Fibroblast of skin of left biceps (primary cell): ENCODE results near the gene PITRM1.
"Not testable (repeated sequence)": the region's sequence is repeated elsewhere in the genome, so short reads cannot be mapped to it uniquely, and the experiment has no call there.

Source experiments
- DNase-seq, 2 experiments: peaks; one replicate each; pipeline ENCODE4 v3.0.0-alpha.2; 2013; ENCODE audit warnings: low read depth in 2 of 2

The PITRM1 gene

DNA sequence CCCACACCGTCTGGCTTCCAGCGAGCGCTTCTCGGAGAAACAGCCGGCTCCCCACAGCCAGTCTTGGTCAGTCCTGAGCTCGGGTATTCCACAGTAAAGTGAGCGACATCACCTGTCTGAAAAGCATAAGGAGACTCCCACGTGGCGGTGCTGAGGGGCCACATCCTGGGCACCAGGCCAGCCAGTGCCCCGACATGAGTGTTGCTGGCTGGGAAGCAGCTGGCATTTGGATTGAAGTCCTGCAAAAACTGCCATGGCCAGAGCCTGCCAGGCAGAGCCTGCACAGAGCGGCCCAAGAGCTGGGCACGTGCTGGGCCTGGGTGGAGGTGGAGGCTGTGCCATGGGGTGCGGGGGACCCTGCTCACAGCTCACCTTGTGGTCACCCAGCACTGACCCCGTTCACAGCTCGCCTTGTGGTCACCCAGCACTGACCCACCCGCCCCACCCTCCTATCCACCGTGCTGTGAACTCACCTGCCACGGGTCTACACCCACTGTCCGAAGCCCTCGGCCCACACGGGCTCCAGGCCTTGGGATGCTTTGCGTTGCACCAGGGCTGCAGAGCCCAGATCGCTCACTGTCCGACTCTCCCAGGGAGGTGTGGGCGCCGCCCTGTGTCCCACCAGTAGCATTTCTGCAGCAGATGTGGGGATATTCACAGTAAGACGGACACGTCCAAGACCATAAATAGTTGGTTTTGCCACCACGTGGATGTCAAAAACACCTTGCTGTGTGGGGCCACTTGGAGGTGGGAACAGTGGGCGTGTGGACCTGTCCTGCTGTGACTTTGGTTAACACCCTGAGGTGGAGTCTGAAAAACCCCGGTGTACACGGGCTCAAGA lies 48.8 kb downstream of the PITRM1 start:
- DNase-seq, result no peak

DNA sequence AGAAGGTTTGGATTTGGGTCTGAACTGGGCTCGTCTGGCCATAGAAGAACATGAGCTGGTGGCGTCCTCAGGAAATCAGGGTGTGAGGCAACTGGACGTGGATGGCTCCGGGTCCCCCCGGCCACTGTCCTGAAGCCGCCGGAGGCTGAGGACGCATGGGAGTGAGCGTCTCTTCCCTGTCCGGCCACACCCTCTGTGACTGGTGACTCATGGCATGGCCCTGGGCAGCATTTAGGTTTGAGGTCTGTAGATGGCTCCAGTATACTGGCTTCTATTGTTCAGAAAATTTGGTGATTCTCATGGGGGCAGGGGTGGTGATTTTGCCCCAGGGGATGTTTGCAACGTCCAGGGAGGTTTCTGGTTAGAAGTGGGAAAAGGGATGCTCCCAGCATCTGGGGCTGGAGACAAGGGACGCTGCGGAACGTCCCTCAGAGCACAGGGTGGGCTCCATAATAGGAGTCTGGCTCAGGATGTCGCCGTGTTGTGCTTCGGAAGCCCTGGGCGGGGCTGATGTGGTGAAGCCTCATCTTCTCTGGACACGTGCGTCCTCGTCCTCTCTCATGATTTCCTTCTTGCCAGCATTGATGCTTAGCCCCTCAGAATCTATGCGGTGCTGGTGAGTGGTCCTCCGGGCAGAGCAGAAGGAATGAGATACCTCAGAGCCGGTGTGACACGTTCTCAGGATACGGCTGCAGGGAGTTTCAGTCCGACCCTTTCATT lies 49.9 kb downstream of the PITRM1 start:
- no peak for DNase-seq

DNA sequence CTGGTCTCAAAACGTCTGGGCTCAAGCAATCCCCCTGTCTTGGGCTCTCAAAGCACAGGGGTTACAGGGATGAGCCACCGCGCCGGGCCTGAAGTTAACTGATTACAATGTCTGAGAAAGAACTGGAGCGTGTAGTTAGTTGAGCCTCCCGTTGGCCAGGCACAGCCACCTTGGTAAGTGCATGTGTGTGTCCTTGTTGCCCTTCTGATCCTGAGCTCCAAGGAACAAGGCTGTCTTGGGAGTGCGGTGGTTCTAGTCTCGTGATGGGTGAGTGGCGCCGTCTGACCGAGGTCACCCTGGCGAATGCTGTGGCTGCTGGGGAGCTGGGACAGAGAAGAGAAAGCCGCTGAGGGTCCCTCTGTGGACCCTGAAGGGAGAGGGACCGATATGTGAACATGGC lies 50.5 kb downstream of the PITRM1 start:
- DNase-seq, result no peak

DNA sequence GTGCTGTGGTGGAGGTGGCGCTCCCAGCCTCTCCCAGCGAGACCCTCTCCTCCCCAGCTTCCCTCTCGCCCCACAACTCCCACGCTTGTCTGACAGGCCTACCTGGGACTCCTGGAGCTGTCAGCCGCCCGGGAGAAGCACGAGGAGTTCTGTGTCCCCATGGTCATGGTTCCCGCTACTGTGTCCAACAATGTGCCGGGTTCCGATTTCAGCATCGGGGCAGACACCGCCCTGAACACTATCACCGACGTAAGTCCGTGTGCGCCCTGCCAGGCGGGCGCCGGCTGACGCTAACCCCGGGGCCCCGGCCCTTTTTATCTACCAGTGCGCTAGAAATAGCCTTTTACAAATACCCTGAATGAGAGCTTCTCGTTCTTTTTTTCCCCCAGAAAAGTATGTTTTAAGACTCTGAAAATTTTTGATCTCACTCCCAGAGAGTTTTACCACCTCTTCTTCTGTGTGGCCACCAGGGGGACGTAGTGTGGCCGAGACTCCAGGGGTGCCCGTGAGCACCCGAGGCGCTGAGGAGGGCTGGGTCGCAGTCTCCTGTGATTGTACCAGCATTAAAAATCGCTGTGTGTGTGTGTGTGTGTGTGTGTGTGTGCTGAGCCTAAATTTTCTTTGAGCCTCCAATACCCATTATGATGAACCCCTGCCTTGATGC lies 52.7 kb downstream of the PITRM1 start:
- no peak for DNase-seq

DNA sequence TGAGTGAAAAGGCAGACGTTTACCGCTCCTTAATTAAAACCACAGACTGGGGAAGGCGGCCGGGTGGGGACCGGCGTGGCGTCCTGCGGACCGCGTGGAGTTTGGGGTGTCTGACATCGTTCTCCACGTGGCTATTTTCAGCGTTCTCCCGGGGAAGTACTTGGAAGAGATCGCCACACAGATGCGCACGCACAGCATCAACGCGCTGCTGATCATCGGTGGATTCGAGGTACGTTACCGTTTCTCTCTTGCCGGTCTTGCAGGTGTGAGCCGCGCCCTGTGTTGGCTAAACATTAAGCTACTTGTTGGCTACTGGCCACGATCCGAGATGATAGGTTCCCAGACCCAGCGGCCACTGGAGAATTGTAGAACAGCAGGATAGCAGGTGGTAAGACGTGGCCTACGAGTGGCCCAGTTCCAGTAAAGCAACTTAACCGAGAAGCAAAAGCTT lies 53.9 kb downstream of the PITRM1 start:
- no peak for DNase-seq

DNA sequence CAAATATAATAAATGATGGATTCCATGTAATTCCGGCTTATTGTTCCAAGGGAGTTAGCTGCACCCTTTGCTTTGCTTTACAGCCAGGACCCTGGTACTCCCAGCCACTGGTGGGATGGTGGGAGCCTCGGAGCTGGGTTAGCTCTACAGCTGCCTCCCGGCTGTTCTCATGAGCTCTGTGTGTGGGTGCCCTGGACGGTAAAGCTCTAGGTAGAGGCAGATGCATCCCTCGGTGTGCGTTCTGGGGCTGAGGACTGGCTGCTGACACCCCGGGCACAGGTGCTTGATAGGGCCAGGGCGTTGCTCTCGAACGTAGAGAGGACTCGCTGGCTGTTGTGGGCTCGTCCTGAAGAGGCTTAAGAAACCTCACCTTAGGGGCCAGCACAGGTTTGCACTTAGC lies 55.1 kb downstream of the PITRM1 start:
- no peak for DNase-seq

DNA sequence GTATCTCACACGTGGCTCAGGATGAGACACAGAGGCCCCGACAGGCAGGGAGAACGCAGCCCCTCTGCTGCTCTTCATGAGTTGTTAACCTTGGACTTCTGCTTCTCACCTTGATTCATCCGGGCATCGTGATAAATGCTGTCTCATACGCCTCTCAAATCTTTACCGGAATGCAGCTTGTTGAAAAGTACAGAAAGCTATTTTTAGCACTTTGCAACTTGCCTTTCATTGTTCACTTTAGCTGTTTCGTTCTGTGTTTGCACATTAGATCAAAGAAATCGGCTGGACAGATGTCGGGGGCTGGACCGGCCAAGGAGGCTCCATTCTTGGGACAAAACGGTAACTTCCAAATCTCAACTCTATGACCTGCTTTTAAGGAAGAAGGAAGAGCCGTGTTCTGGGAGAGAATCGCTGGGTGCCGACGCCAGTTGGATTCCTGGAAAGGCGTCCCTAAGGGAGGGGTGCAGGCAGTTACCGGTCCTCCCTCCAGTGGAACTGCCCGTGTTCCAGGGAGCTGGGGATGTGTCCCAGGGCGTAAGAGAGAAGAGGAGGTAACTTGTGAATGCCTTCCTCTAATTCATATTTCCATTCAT lies 56.0 kb downstream of the PITRM1 start:
- DNase-seq, result no peak

DNA sequence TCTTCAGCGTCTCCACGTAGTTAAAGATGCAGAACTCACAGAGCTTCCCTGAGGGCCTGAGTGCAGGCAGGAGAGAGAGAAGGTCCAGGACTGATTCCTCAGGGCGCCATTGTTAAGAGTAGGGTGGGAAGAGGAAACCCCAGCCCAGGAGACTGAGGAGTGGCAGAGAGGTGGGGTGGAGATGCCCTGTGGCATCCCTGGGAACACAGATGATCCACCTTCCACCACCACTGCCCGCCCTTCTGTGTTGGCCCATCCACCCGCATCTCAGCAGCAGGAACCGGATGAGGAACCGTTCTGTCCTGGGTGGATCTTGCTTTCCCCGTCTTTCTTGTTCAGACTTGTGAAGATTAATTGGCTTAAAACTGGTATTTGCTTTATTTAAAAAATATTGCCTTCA lies 56.9 kb downstream of the PITRM1 start:
- DNase-seq, result no peak

DNA sequence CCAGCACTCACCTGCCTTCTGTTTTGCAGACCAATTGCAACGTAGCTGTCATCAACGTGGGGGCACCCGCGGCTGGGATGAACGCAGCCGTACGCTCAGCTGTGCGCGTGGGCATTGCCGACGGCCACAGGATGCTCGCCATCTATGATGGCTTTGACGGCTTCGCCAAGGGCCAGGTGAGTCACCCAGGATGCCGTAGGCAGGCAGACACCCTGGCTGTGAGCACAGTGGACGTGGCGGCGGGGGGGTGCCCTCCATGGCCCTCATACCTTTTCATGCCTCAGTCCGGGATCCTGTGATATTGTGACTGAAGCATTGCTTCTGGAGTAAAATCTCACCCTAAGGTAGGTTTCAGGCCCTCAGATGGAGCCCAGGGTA lies 59.2 kb downstream of the PITRM1 start:
- no peak for DNase-seq

DNA sequence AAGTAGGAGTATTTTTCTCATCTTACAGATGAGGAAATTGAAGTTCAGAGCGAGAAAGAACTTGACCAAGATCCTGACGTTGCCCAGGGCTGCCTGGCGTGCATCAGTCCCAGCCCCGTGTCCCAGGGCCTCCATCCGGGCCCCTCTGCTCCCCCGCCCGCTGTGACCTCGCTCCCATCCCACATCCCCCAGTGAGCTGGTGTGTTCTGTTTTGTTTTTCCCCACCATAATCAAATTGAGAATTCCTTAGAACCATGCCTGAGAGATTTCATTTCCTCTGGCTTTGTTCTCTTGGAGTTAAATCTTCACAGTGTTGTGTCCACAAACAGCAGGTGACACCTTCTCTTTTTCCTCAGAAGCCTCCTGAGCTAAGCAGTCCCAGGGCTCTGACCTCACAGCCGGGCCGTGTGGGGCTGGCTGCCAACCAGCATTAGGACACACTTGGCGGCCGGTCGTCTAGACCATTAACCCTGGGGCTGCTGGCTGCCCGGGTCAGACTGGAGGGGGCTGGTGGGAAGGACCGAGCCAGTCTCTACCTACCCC lies 60.9 kb downstream of the PITRM1 start:
- DNase-seq, result no peak

DNA sequence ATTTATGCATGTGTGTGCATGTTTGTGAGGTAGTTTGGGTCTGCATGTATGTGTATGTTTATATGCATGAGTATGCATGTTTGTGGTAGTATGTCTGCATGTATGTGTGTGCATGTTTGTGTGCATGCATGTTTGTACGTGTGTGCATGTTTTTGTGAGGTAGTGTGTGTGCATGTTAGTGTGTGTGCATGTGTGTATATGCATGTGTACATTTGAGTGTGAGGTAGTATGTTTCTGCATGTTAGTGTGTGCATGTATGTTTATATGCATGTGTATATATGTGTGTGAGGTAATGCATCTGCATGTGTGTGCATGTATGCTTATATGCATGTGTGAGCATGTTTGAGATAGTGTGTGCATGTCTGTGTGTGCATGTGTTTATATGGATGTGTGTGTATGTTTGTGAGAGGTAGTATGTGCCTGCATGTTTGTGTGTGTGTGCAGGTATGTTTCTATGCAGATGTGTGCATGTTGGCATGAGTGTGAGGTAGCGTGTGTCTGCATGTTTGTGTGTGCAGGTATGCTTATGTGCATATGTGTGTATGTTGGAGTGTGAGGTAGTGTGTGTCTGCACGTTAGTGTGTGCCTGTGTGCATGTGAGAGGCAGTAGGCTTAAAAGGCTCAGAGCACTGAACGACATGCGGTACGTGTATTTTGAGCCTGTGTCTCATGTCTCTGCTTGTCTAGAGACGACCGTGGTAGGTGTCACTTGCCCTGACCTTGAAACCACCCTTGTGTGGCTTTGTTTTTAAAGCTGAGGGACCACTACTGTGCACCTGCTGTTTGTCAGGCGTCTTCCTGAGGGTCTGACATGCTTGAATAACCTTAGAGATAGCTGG lies 61.6 kb downstream of the PITRM1 start:
- no peak for DNase-seq

DNA sequence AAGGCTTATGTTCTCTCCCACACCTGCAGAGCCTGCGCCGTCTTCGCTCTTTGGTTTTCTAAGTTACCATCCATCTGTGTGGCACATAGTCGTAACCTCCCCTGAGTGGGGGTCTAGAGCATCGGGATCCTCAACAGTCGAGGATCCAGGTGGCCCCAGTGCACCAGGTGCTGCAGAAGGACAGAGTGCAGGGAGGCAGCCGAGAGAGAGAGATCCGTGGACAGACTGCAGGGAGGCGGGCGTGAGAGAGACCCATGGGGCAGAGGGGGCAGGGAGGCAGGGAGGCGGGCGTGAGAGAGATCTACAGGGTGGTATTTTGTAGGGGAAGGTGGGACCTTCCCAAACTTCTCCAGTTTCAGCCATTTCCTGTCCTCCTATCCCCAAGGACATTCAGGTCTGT lies 62.9 kb downstream of the PITRM1 start:
- DNase-seq, result no peak

DNA sequence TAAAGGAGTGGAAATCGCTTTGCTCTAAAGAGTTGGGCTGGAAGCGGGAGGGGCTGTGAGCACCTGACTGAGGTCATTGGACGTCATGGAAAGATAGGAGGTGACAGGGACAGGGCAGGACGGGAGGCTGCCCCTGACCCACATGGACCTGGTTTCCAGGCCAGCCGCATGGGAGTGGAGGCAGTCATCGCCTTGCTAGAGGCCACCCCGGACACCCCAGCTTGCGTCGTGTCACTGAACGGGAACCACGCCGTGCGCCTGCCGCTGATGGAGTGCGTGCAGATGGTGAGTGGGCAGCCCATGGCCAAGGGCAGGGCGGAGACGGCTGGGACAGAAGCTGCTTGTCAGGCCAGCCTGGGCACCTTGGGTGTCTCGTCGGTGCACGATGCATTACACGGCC lies 63.4 kb downstream of the PITRM1 start:
- no peak for DNase-seq

DNA sequence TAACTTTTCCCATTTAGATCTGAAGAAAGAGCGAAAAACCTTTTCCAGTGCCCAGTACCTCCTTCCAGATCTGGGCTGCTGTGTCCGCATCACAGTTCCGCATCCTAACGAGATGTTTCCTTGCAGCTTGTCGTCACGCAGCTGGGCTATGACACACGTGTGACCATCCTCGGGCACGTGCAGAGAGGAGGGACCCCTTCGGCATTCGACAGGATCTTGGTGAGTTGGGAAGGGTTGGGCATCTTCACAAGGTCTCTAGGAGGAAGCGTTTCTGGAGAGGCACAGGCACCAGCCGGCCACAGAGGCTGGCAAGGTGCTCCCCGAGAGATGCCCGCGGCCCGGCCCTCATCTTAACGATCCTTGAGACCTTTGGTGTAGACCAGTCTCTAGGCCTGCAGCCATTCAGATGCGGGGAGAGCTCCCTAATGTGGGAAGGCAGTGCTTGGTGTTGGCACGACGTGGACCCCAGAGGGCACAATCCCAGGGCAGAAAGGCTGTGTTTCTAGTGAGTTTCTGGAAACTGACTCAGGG lies 63.9 kb downstream of the PITRM1 start:
- DNase-seq, result no peak

DNA sequence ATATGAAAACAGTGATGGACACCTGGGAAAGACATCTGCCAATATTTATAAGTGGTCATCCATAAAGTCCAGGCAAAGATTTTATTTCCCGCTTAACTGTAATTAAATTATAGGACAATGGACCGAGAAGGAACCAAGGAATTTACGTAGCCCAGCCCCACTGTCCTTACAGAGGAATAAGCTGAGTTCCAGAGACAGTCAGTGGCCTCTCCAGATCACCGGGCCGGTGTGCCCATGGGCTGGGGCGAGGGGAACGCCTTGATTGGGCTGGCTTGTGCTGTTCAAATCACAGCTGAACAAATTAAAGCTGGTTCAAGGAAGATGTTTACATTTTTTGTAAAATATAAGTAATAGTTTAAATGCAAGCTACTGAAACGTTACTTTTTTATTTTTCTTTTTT lies 64.5 kb downstream of the PITRM1 start:
- no peak for DNase-seq

DNA sequence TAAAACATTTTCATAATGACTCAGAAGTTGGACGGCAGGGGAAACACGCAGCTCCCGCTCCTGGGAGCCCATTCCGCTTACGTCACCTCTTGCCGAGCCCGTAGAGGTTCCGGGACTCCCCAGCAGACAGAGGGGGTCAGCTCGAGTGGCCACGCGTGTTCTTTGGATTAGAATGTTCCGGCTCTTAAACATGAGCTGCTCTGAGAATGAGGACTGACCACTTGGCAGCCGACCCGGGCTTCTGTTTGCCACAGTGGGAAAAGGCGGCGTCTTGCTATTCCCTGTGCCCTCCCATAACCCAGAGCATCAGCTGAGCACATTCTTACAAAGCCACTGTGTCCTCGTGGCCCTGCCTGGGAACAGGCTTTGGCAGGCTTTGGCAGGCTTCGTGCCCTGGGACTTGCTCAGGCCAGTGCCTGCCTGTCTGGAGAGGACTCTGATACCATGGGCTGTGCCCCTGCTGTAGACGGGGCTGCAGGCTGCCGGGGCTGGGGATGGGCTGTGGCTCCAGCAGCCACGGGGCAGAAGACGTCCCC lies 65.1 kb downstream of the PITRM1 start:
- DNase-seq, result no peak

DNA sequence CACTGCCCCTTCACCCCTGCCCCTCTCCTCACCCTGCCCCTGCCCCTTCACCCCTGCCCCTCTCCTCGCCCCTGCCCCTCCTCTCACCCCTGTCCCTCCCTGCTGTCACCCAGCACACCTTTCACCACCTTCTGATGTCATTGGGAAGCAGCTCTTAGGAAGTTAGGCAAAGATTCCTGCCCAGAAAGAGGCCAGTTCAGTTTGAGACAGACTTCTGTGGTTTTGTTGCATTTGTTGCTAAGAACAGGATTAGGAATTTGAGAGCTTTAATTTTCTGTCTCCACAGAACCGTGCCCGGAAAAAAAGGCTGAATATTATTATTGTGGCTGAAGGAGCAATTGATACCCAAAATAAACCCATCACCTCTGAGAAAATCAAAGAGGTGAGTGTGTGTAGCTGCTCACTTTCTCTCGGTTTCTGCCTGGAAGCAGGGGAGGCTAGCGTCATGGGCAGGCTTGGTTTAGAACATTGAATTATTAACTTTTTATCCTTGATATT lies 65.6 kb downstream of the PITRM1 start:
- no peak for DNase-seq

DNA sequence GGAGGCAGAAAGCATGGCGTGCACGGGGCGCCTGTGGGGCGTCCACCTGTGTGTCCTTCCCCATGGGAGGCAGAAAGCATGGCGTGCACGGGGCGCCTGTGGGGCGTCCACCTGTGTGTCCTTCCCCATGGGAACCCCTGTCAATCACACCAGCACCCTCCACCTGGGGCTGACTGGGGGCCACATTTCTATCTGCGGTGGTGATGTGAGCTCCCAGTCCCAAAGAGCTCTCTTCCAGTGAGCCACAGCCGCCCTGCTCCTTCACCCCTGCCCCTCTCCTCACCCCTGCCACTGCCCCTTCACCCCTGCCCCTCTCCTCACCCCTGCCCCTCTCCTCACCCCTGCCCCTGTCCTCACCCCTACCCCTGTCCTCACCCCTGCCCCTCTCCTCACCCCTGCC lies 66.3 kb downstream of the PITRM1 start:
- not testable (repeated sequence) for DNase-seq

DNA sequence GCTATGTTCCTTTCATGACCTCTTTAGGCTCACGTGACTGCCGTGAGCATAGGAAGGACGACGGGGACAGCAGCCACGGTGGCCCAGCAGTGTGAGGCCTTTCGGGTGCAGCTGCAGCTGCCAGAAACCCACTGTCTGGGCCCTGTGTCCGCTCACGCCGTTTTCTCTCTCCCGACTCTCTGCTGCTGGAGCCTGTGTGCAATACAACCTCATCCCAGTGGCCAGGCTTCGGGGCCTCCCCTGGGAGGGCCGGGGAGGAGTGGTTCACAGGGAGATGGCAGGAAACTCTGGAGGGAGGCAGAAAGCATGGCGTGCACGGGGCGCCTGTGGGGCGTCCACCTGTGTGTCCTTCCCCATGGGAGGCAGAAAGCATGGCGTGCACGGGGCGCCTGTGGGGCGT lies 66.7 kb downstream of the PITRM1 start:
- DNase-seq, result no peak

DNA sequence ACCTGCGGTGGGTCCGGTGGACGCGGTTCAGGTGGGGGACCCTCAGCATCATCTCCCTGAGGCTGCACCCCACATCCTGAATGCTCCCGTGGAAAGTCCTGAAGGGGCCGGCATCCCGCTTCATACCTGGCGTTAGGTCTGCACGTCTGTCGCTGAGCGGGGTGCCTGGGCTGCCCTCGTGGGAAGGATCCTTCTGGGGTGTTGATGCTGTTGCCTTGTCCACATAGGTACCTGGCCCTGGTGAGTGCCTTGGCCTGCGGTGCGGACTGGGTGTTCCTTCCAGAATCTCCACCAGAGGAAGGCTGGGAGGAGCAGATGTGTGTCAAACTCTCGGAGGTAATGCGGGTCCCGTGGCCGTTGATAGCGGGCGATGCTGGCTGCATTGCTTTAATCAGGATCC lies 67.4 kb downstream of the PITRM1 start:
- DNase-seq, result no peak
